GM12872 (cell line): ENCODE measurements around the gene CNTN2.

Source experiments
- CTCF ChIP-seq: IDR thresholded peaks from 3 replicates; pipeline ENCODE4 v1.5.1; 2011; ENCODE audit warnings: low read depth, mild to moderate bottlenecking, low read length, moderate library complexity; ENCODE audit not compliant: insufficient read depth

The CNTN2 gene

DNA sequence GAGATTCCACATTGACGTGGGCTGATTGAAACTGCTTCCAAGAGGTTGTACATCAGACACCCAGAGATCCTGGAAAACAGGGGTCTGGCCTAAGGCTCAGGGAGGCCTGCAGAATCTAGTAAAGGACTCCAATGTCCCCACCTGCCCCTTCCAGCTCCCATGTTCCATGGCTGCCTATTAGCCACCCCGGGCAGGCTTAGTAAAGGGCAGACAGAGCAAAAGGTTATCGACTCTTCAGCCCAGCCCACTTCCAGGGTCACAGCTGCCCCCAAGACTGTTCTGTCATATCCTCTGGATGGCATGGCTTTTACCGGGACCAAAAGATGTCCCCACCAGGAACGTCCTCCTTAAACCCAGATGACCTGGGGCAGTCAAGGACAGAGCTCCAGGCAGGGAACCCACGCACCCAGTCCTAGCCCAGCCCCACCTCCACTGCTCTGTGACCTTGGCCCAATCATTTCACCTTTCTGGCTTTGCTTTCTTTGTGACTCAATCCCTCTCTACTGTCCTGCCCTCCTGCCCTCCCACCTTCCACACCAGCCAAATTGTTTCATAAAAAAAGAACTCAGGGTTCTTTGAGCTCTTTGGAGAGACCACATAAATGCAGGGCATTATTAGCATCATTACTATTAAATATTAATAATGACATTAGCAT, 4.8 kb upstream of the CNTN2 start:
- TF ChIP-seq CTCF: no peak

DNA sequence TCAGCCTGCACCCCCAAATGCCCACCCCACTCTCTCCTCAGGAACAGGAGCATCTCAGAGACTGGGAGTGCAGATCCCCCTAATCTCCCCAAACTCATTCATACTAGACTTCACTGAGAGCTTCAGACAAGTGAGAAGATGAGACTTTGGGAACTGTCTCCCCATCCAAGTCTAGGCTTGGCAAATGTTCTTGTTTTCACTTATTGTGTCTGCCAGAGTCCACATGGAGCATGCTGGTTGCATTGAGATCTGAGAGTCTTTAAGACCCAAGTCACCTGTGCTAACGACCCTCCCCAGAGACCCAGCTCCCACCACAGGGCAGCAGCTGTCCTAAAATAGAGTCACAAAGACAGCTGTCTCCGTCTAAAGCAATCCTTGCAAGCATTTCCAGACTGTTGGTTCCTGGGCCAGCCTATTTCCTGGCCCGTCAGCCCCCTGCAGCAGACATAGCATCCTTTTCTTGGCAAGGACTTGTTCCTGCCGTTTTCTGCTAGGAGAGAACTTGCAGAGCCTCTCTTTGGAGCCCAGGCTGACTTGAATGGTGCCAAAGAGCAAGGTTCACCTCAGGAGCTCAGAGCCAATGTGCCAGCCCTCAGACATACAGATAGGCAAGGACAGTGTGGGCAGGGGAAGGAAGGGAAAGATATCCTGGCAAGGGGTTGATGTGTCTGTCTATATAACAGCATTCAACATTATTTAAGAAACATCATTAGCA, 1.9 kb upstream of the CNTN2 start:
- TF ChIP-seq CTCF: no peak

DNA sequence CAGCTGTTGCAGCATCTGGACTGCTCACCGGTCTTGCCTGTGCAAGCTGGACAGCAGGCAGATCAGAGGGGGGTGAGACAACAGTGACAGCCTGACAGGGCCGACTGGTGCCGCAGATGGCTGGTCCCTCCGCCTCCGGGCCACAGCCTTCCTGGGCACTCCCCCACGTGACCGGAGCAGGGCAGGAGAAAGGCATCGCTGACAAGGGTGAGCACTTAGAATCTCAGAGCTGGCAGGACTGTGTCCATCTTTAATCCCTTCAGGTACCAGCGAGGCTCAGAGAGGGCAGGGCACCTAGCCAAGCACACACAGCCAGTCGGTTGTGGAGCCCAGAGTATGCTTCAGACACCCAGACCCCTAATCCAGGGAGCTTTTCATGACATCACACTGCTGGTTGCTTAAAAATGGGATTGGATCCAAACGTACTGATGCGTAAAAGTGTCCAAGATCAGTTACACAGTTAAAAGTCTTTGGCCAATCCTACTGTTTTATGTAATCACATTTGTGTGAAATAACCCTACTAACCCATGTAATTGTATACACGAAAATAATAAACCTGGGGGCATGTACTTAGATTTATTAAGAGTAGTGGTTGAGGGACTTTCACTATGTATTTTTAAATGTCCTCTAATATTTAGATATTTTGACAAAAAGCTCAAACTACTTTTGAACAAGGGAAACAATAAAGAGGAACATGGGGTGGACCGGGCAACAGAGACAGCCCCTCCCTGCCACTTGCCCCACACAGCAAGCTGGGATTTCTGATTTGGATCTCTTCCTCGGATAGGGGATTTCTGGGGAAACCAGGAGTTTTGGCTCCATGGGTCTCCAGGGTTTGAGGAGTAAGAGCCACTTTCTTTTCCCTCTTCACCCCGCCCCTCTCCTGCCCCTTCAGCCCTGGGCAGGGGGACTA, 758 bp upstream of the CNTN2 start:
- TF ChIP-seq CTCF: no peak

DNA sequence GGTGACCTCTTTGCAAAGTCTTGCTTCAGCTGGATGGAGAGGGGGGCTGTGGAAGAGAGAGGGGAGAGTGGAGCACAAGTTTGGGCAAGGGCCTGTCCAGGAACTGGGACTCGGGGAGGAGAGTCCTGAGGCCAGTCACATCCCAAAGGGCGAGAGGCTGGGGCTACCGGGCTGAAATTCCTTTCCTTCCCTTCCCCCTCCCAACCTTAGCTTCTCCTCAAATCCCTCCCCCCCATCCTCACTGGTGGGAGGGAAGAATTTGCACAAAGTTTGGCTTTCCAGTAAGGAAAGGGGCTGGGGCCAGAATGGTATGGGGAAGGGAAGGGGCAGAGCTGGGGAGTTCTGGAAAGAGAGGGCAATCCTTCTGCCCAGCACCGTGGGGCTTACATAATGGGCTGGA, 854 bp downstream of the CNTN2 start:
- no peak for TF ChIP-seq CTCF

DNA sequence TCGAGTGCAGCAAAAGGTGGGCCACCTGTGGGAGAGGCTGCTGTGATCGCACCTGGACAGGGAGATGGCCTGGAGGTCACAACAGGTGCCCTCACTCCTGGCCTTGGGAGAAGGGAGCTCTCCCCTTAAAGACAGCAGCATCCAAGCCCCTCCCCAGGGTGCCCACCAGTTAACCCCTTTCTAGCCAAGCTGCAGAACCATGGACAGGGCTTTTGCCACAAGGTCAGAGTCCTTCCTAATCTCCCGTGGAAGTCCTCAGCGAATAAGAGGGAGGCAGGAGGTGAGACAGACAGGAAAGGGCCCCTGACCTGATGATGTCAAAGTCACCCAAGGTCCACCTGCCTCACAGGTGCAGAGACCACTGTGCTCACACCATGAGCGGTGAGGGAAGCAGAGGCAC, 1.7 kb downstream of the CNTN2 start:
- TF ChIP-seq CTCF: no peak

GRCh38 chr1:205045146-205045545, 2.1 kb downstream of the CNTN2 start:
- TF ChIP-seq CTCF: no peak

GRCh38 chr1:205046870-205047269, 3.9 kb downstream of the CNTN2 start:
- TF ChIP-seq CTCF: no peak
